Peyer's patch (tissue), 4 donors: ENCODE results near the gene FOXA3.
A peak's percentile ranks its signal among the peaks of the same experiment; 100 is the strongest.

Experiments
- POLR2A ChIP-seq, 2 donors: fragments of 450-650 bp; IDR thresholded peaks; one replicate each; pipeline ENCODE4 v1.5.1; 2017; ENCODE audit warnings: antibody characterized with exemption in 2 of 2, mild to moderate bottlenecking in 2 of 2, moderate library complexity in 2 of 2
- TF ChIP-seq, protein P1 (sequence below), 6 experiments: fragments of 450-650 bp in 4 of 6; fragments of 200-600 bp in 2 of 6; sonication (generic) in 1 of 6; IDR thresholded peaks; one replicate each; pipeline ENCODE4 v1.5.1; 2017 to 2019; ENCODE audit warnings: antibody characterized with exemption in 6 of 6, mild to moderate bottlenecking in 3 of 6, moderate library complexity in 1 of 6

DNA sequence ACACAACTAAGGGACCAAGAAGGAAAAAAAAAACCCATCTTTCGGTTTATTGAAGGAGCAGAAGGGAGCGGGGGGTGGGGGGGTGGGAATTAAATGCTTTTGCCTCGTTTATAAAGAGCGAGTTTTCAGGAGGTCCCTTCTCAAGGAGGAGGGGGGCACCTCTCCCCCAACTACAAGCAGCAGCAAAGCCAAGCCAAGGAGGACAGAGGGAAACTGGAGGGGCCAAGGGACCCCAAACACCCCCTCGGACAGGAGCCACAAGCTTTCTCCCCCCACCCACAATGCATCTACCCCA, 19.4 kb downstream of the FOXA3 start:
- TF ChIP-seq, protein P1, sequence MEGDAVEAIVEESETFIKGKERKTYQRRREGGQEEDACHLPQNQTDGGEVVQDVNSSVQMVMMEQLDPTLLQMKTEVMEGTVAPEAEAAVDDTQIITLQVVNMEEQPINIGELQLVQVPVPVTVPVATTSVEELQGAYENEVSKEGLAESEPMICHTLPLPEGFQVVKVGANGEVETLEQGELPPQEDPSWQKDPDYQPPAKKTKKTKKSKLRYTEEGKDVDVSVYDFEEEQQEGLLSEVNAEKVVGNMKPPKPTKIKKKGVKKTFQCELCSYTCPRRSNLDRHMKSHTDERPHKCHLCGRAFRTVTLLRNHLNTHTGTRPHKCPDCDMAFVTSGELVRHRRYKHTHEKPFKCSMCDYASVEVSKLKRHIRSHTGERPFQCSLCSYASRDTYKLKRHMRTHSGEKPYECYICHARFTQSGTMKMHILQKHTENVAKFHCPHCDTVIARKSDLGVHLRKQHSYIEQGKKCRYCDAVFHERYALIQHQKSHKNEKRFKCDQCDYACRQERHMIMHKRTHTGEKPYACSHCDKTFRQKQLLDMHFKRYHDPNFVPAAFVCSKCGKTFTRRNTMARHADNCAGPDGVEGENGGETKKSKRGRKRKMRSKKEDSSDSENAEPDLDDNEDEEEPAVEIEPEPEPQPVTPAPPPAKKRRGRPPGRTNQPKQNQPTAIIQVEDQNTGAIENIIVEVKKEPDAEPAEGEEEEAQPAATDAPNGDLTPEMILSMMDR (IDR thresholded peaks at IDR 0.05): peak in 2 of 6 experiments; percentile 17 to 32
- no peak for TF ChIP-seq POLR2A (IDR thresholded peaks at IDR 0.05)
